Right forelimb (tissue), 1 donor: Measurements from ENCODE around the gene HSD17B12.

Experiments used
- DNase-seq: peaks from one replicate; pipeline ENCODE4 v3.0.0-alpha.2; 2018

Gene HSD17B12

GRCh38 chr11:43810929-43811596 is 130.5 kb downstream of the HSD17B12 start:
- DNase-seq = no peak

DNA sequence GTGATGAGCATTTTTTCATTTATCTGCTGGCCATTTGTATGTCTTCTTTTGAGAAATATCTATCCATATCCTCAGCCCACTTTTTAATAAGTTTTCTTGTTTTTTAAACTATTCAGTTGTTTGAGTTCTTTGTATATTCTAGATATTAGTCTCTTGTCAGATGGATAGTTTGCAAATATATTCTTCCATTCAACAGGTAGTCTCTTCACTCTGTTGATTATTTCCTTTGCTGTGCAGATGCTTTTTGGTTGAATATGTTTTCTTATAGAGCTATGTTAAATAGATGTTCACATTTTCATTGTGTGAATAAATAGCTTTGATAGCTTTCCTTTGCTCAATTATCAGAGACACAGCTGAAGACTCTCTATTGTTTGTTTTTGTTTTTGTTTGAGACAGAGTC is 131.9 kb downstream of the HSD17B12 start:
- no peak for DNase-seq

- no peak for DNase-seq
Observed at GRCh38 chr11:43818220-43818619, 137.7 kb downstream of the HSD17B12 start.

DNA sequence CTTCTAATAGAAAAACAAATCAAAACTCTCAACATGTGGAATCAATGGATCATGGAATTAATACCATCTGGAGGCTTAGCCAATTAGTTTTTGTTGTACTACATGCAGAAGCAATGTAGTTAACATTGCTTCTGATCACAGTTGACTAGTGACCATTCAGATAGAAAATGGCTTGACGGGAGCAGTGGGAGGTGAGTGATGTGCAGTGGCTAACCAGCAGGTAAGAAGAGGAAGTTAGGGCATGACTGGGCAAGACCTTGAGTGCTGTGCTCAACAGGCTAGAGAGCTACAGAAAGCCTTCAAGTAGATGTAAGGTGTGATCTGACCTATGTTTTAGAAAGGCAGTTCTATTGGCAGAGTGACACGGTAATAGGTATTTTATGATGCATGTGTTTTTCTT is 139.4 kb downstream of the HSD17B12 start:
- DNase-seq = no peak

GRCh38 chr11:43823316-43823715 is 142.8 kb downstream of the HSD17B12 start:
- no peak for DNase-seq

- DNase-seq = no peak
Observed at GRCh38 chr11:43823851-43824250, 143.3 kb downstream of the HSD17B12 start.

- no peak for DNase-seq
Observed at GRCh38 chr11:43825217-43825816, 144.8 kb downstream of the HSD17B12 start.

GRCh38 chr11:43830928-43831440 is 150.4 kb downstream of the HSD17B12 start:
- DNase-seq = no peak

- no peak for DNase-seq
Observed at GRCh38 chr11:43832536-43832935, 152.0 kb downstream of the HSD17B12 start.

- DNase-seq = no peak
Observed at GRCh38 chr11:43833657-43834073, 153.1 kb downstream of the HSD17B12 start.

DNA sequence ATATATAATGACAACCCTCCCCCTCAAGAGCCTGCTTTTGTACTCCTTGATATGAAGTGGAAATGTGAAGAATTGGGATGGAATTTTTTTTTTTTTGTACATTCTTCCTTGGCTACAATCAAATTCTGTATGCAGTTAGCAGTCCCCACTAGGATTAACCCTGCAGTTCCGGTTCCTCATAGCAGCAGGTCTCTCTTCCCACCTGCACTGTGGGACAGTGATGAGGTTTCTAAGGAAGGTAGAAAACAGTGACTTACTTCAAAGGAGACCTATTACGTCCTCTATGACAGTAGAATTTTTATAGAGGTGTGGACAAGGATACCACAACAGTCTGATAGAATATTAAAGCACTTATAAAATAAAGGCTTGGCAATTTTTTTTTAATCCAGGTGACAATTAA is 153.7 kb downstream of the HSD17B12 start:
- no peak for DNase-seq

- DNase-seq = no peak
Observed at GRCh38 chr11:43835104-43835503, 154.6 kb downstream of the HSD17B12 start.

DNA sequence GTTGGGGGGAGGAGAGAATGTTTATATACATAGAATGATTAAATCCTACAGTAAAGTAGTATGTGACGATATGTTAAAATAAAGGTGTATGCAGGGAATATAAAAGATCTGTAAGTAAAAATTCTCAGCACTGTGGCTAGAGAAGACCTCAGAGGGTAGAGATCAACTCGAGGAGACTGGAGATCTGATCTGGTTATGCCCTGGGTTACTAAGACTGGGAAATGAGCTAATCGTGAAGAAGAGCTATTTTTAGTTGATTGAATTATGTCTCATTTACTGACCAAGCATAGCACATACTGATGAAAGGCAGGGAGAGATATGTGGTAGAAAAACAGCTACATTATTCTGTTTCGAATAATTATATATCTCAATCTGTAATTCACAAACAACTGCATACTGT is 157.3 kb downstream of the HSD17B12 start:
- no peak for DNase-seq

GRCh38 chr11:43842021-43842420 is 161.5 kb downstream of the HSD17B12 start:
- no peak for DNase-seq

DNA sequence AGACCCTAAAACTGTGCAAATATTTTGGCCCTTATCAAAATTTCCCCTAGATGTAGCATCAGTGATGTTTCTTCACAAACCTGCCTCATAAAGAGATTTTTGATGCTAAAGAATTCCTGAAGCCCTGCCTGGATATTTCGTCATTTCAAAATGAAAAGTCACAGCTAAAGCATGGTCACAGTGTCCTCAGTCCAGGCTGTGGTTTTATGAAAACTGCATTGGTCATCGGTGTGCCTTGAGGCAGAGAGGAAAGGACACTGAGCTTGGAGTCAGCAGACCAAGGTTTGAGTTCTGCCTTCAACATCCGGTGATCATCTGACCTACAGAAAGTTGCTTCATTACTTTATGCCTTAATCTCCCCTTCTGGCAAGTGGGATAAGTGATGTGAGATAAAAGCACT is 165.3 kb downstream of the HSD17B12 start:
- no peak for DNase-seq

- DNase-seq = peak; percentile 68
Observed at GRCh38 chr11:43852057-43852636, 171.6 kb downstream of the HSD17B12 start.

DNA sequence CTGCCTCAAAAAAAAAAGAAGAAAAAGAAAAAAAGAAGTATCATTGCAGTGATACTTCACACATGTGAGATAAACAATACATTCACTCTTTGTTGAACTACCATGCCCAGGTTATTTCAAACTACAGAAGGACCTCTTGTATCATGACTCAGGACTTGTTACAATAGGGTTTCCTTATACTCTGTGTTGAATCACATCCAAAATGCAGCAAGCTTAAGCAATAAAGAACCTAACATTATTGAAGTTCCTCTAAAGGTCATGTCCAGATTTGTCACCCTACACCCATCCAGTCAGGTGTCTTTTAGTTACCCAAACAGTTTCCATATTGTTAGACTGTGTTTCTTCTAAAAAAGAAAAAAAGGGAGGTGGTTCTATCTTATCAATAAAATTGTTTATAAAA is 173.2 kb downstream of the HSD17B12 start:
- no peak for DNase-seq

- no peak for DNase-seq
Observed at GRCh38 chr11:43856993-43857392, 176.5 kb downstream of the HSD17B12 start.

DNA sequence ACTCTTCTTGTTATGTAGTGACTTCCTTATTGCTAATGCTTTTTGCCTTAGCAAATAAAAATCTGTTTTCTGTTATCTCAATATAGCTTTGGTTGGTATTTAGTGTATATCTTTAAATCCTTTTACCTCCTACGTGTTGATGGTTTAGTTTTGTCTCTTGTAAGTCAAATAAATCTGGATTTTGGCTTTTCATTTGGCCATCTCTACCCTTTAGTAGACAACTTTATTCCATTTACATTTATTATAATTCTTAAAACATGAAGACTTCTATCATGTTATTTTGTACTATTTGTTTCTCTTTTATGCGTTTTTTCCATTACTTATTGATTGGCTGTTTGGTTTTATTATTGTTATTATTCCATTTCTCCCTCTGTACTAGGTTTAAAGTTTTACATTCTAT is 180.6 kb downstream of the HSD17B12 start:
- DNase-seq = no peak

- DNase-seq = no peak
Observed at GRCh38 chr11:43866520-43866919, 186.0 kb downstream of the HSD17B12 start.

GRCh38 chr11:43866969-43867368 is 186.4 kb downstream of the HSD17B12 start:
- no peak for DNase-seq

DNA sequence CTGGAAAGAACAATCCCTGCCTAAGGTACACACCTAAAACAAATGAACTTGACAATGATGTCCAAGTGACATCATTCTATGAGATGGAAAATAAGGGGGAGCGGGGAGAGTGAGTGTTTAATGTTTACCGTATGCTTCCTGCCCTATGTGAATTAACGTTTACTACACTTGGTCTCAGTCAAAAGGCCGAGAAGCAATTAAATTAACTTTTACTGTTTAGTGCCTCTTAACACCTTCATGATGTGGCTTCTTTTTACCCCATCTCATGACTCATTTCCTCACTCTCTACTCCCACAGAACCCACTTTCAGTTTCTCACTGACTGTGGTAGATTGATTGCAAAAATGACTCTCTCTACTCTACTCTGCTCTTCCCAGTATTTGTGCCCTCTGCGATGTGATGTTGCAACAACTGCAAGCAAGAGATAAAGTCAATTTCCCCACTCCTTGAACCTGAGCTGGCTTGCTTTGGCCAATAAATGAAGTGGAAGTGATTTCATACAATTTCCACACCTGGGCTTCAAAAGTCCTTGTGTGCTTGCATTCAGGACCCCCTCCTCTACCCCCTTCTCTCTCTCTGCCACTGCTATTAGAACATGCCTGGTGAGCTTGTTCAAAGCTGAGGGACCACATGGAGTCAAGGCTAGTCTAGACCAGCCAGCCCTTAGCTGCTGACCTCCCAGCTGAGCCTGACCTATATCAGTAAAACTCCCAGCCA is 188.5 kb downstream of the HSD17B12 start:
- DNase-seq = no peak

DNA sequence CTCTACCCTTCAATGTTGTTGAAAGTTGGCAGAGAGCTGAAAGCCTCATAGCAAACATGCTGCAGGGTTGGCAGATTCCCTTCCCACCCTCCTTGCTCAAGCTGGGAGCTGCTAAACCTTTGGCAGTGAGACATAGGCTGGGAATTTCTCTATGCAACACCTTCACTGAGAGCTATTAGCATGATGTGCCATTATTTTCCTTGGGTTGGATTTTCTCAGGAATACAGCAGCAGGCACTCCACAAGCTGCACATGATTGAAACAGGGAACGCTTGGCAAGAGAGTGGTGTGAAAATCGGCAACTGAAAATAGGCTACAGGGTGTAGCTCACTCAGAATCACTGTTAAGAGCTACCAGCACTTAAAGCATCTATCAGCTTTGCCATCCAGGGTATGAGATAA is 190.5 kb downstream of the HSD17B12 start:
- DNase-seq = no peak

- DNase-seq = no peak
Observed at GRCh38 chr11:43872995-43873394, 192.5 kb downstream of the HSD17B12 start.
